ENCODE results near the gene PTPRJ.

Gene PTPRJ

GRCh38 chr11:48093795-48094642, 113.7 kb downstream of the PTPRJ start:
- no peak for DNase-seq (ENCODE audit: insufficient read length, low spot score)
- no peak for TF ChIP-seq POLR2A (IDR thresholded peaks at IDR 0.05; ENCODE audit: low read depth, low read length)
- FAIRE-seq: peak; percentile 69

- no peak for DNase-seq (ENCODE audit: insufficient read length, low spot score)
- FAIRE-seq: no peak
These were observed 114.4 kb downstream of the PTPRJ start for GRCh38 chr11:48094643-48095339.

GRCh38 chr11:48095779-48096470, 115.6 kb downstream of the PTPRJ start:
- no peak for TF ChIP-seq POLR2A (IDR thresholded peaks at IDR 0.05; ENCODE audit: low read depth, low read length)
- FAIRE-seq (no peak), DNase-seq (ENCODE audit: insufficient read length, low spot score) (no peak)

More at GRCh38 chr11:48094643-48095339, 114.4 kb downstream of the PTPRJ start:
- TF ChIP-seq POLR2A (IDR thresholded peaks at IDR 0.05; ENCODE audit: low read depth, low read length): no peak

GRCh38 chr11:48096588-48097525, 116.5 kb downstream of the PTPRJ start:
- TF ChIP-seq POLR2A (IDR thresholded peaks at IDR 0.05; ENCODE audit: low read depth, low read length): no peak
- DNase-seq (ENCODE audit: insufficient read length, low spot score): no peak
- FAIRE-seq: no peak

- FAIRE-seq (no peak), DNase-seq (ENCODE audit: insufficient read length, low spot score) (no peak)
- TF ChIP-seq POLR2A (IDR thresholded peaks at IDR 0.05; ENCODE audit: low read depth, low read length): no peak
These were observed 117.7 kb downstream of the PTPRJ start for GRCh38 chr11:48098024-48098423.

- no peak for FAIRE-seq
- no peak for DNase-seq (ENCODE audit: insufficient read length, low spot score)
- no peak for TF ChIP-seq POLR2A (IDR thresholded peaks at IDR 0.05; ENCODE audit: low read depth, low read length)
These were observed 119.6 kb downstream of the PTPRJ start for GRCh38 chr11:48099916-48100446.

GRCh38 chr11:48101044-48101733, 120.8 kb downstream of the PTPRJ start:
- FAIRE-seq (no peak), DNase-seq (ENCODE audit: insufficient read length, low spot score) (no peak)
- TF ChIP-seq POLR2A (IDR thresholded peaks at IDR 0.05; ENCODE audit: low read depth, low read length): no peak

- FAIRE-seq: no peak
- no peak for TF ChIP-seq POLR2A (IDR thresholded peaks at IDR 0.05; ENCODE audit: low read depth, low read length)
These were observed 121.6 kb downstream of the PTPRJ start for GRCh38 chr11:48101958-48102357.

GRCh38 chr11:48103621-48104567, 123.5 kb downstream of the PTPRJ start:
- DNase-seq (ENCODE audit: insufficient read length, low spot score): no peak
- FAIRE-seq: no peak
- TF ChIP-seq POLR2A (IDR thresholded peaks at IDR 0.05; ENCODE audit: low read depth, low read length): no peak

More at GRCh38 chr11:48101958-48102357, 121.6 kb downstream of the PTPRJ start:
- DNase-seq (ENCODE audit: insufficient read length, low spot score): no peak

GRCh38 chr11:48104568-48104924, 124.2 kb downstream of the PTPRJ start:
- DNase-seq (ENCODE audit: insufficient read length, low spot score): no peak
- TF ChIP-seq POLR2A (IDR thresholded peaks at IDR 0.05; ENCODE audit: low read depth, low read length): no peak
- FAIRE-seq: no peak

All from H54 (cell line).